GM12874 (cell line): ENCODE data around the gene PPP2R2C.

Source experiments
- TF ChIP-seq, protein P1 (sequence below): IDR thresholded peaks from 2 replicates; pipeline ENCODE4 v1.5.1; 2011; ENCODE audit warnings: low read depth, mild to moderate bottlenecking, control low read depth, low read length, moderate library complexity; ENCODE audit not compliant: insufficient read depth

Gene PPP2R2C

DNA sequence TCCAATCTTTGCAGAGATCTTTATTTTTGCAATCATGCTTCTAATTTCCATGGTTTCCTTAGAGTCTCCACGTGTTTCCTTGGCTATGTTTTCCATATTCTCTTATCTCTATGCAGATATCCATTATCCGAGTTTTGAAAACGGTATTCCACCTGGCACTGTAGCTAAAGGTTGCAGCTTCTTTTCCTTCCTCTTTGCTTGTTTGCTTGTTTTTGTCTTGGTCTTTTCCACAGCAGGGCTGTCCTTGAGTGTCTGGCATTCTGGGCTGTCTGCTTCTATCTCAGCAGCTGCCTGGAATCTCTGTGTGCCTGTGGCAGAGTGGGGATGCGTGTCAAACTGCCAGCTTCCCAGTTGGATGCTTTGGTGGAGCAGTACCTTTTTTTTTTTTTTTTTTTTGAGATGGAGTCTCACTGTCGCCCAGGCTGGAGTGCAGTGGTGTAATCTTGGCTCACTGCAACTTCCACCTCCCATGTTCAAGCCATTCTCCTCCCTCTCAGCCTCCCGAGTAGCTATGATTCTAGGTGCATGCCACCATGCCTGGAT is 155.9 kb downstream of the PPP2R2C start:
- TF ChIP-seq, protein P1, sequence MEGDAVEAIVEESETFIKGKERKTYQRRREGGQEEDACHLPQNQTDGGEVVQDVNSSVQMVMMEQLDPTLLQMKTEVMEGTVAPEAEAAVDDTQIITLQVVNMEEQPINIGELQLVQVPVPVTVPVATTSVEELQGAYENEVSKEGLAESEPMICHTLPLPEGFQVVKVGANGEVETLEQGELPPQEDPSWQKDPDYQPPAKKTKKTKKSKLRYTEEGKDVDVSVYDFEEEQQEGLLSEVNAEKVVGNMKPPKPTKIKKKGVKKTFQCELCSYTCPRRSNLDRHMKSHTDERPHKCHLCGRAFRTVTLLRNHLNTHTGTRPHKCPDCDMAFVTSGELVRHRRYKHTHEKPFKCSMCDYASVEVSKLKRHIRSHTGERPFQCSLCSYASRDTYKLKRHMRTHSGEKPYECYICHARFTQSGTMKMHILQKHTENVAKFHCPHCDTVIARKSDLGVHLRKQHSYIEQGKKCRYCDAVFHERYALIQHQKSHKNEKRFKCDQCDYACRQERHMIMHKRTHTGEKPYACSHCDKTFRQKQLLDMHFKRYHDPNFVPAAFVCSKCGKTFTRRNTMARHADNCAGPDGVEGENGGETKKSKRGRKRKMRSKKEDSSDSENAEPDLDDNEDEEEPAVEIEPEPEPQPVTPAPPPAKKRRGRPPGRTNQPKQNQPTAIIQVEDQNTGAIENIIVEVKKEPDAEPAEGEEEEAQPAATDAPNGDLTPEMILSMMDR = no peak

DNA sequence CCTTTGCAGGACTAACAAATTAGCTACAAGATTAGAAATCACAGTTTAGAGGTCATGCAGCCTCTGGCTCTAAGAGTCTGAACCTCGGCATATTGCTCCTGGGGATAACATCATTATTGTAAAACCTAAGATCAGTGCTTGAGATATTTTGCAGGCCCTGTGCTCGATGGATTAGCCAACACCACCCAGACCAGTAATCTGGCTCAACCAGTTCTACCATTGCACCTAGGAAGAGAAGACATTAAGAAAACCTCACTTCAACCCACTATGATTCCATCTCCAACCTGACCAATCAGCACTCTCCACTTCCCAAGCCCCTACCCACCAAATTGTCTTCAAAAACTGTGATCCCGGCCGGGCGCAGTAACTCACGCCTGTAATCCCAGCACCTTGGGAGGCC is 159.2 kb downstream of the PPP2R2C start:
- TF ChIP-seq, protein P1 = no peak

DNA sequence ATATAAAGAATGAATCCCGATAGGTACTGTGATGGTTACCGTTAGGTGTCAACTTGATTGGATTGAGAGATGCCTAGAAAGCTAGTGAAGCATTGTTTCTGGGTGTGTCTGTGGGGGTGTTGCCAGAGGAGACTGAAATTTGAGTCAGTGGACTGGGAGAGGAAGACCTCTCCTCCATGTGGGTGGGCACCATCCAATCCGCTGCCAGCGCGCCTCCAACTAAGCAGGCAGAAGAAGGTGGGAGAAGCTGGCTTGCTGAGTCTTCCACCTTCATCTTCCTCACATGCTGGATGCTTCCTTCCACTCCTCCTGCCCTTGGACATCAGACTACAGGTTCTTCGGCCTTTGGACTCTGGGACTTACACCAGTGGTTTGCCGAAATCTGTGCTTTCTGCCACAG is 162.6 kb downstream of the PPP2R2C start:
- TF ChIP-seq, protein P1 = no peak

DNA sequence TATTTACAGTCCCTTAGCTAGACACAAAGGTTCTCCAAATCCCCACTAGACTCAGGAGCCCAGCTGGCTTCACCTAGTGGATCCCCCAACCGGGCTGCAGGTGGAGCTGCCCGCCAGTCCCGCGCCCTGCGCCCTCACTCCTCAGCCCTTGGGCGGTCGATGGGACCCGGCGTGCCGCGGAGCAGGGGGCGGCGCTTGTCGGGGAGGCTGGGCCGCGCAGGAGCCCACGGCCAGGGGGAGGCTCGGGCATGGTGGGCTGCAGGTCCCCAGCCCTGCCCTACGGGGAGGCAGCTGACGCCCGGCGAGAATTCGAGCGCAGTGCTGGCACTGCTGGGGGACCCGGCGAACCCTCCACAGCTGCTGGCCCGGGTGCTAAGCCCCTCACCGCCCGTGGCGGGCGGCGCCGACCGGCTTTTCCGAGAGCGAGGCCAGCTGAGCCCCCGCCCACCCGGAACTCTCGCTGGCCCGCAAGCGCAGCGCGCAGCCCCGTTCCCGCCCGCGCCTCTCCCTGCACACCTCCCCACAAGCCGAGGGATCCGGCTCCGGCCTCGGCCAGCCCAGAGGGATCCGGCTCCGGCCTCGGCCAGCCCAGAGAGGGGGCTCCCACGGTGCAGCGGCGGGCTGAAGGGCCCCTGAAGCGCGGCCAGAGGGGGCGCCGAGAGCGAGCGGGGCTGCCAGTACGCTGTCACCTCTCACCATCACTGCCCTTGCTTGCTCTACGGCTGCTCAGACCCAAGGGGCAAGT is 163.3 kb downstream of the PPP2R2C start:
- TF ChIP-seq, protein P1 = no peak

DNA sequence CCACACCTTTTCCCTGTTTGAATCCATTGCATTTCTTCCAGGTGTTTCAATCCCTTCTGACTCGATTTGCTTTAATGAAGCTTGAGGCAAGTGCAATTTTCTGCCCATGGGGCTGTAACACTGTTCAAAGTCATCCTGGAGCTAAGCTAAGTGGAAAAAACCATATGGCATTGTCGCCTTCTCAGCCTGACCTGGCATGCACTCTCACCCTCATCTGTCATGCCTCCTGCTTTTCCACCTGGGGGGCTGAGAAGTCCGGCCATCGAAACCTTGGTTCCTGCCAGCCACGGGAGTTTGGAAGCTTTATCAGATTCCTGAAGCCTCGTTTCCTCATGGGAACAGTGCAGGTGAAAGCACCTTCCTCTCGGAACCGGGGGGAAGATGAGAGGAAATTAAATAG is 164.5 kb downstream of the PPP2R2C start:
- TF ChIP-seq, protein P1 = no peak

DNA sequence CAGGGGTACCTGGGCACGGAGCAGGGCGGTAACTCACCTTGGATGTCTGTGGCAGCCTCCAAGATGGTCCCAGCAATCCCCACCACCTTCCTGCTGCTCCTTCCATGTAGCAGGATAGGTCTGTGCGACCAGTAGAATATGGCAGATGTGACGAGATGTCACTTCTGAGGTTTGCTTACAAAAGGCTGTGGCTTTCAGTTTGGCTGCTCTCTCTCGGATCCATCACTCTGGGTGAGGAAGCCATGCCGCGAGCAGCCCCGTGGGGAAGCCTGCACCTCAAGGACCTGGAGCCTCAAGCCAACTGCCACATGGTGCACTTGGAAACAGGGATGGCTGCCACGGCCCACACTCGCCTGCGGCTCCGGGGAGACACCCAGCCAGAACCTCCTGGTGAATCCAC is 165.2 kb downstream of the PPP2R2C start:
- TF ChIP-seq, protein P1 = no peak

DNA sequence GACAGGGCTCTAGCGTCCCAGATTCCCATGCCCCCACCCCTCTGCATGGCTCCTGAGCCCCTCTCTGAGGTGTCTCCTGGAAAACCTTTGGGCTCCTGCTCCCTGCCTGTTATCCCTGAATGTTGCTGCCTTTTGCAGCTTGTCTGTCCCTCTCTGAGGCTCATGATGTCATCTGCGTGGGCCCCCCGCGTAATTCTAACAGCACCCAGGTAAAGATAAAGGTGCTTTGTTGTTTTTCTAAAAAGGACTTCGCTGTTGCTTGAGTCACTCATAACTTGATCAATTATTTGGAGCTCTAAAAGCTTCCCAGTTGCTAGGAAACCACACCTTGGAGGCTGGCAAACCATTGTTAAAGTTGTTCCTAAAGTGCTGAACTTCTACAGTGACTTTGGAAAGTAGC is 166.1 kb downstream of the PPP2R2C start:
- TF ChIP-seq, protein P1 = no peak
